Esophagus muscularis mucosa (tissue), 3 donors: ENCODE results near the gene HSP90AA1.

Experiments used
- CTCF ChIP-seq, 3 experiments: fragments of 200-600 bp in 2 of 3; fragments of 450-650 bp in 1 of 3; sonication (generic) in 2 of 3; IDR thresholded peaks; one replicate each; pipeline ENCODE4 v1.5.1; 2017 to 2019; ENCODE audit warnings: antibody characterized with exemption in 3 of 3, mild to moderate bottlenecking in 2 of 3, moderate library complexity in 1 of 3
- EP300 ChIP-seq: sonication (generic); formaldehyde crosslinking; IDR thresholded peaks from one replicate; pipeline ENCODE4 v1.6.1; 2017; ENCODE audit warnings: antibody characterized with exemption

- TF ChIP-seq CTCF (IDR thresholded peaks at IDR 0.05) (no peak), EP300 (no peak)
These were observed 2.9 kb upstream of the HSP90AA1 start for GRCh38 chr14:102089621-102090343.
